Gastrocnemius medialis (tissue), 4 donors: ENCODE measurements around the gene LTB4R2.

ENCODE experiments used
- CTCF ChIP-seq, 5 experiments: fragments of 450-650 bp in 3 of 5; fragments of 200-600 bp in 2 of 5; sonication (generic) in 2 of 5; IDR thresholded peaks in 4 of 5; conservative IDR thresholded peaks in 1 of 5; 1 replicate in 4 of 5; 2 replicates in 1 of 5; pipeline ENCODE4 v1.5.1; 2016 to 2019; ENCODE audit warnings: antibody characterized with exemption in 5 of 5, mild to moderate bottlenecking in 3 of 5, moderate library complexity in 3 of 5
- POLR2A ChIP-seq, 2 donors: fragments of 450-650 bp; IDR thresholded peaks; one replicate each; pipeline ENCODE4 v1.6.1; 2017; ENCODE audit warnings: antibody characterized with exemption in 2 of 2, mild to moderate bottlenecking in 2 of 2, moderate library complexity in 2 of 2

GRCh38 chr14:24322672-24323071 lies 12.7 kb downstream of the LTB4R2 start:
- TF ChIP-seq CTCF (IDR thresholded peaks at IDR 0.05 in 4 of 5, conservative IDR thresholded peaks at IDR 0.05 in 1 of 5) = no peak
- no peak for TF ChIP-seq POLR2A (IDR thresholded peaks at IDR 0.05)
